Measurements from ENCODE around the gene DCTN2. TPM values are rescaled to one million over a fixed set of nuclear protein-coding genes. Genes with fewer than 3 reads are reported as not detected.

Gene DCTN2
- total RNA-seq, 1 experiment from 2014 or later: 129 TPM

- no peak overlapping the region for H3K4me3 ChIP-seq (ENCODE audit: low read depth, low read length, poor library complexity, severe bottlenecking)
- intact Hi-C loops (cut with micrococcal nuclease; ENCODE audit: unreplicated experiment): no loop called here
- H3K9me3 ChIP-seq (ENCODE audit: low read depth, low read length, poor library complexity, severe bottlenecking): no peaks in the 10 kb centered on the region
- no peak for DNase-seq (ENCODE audit: low spot score)
- no peak overlapping the region for H3K27ac ChIP-seq (ENCODE audit: low read depth, low read length, poor library complexity, severe bottlenecking)
- peaks cover 42% of the 10 kb centered on the region for H3K36me3 ChIP-seq (ENCODE audit: insufficient read depth, low read length, poor library complexity, severe bottlenecking)
- no TSS peak for BruUV-seq (replicated peaks)
- ChIA-PET POLR2A (ENCODE audit: low non-redundant PET) (no interaction called here), CTCF (no interaction called here)
- H3K4me1 ChIP-seq (ENCODE audit: insufficient read depth, low read length, poor library complexity, severe bottlenecking): no peaks in the 10 kb centered on the region
- TF ChIP-seq, protein P1, sequence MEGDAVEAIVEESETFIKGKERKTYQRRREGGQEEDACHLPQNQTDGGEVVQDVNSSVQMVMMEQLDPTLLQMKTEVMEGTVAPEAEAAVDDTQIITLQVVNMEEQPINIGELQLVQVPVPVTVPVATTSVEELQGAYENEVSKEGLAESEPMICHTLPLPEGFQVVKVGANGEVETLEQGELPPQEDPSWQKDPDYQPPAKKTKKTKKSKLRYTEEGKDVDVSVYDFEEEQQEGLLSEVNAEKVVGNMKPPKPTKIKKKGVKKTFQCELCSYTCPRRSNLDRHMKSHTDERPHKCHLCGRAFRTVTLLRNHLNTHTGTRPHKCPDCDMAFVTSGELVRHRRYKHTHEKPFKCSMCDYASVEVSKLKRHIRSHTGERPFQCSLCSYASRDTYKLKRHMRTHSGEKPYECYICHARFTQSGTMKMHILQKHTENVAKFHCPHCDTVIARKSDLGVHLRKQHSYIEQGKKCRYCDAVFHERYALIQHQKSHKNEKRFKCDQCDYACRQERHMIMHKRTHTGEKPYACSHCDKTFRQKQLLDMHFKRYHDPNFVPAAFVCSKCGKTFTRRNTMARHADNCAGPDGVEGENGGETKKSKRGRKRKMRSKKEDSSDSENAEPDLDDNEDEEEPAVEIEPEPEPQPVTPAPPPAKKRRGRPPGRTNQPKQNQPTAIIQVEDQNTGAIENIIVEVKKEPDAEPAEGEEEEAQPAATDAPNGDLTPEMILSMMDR (conservative IDR thresholded peaks at IDR 0.05; ENCODE audit: low read depth, low read length): no peak
- TF ChIP-seq EZH2 (IDR thresholded peaks at IDR 0.05; ENCODE audit: borderline replicate concordance, low read depth, low read length, poor library complexity, severe bottlenecking): no peak
- H3K27me3 ChIP-seq (replicated peaks; ENCODE audit: insufficient read depth, low read depth, low read length, poor library complexity): no peaks in the 10 kb centered on the region
Measured at GRCh38 chr12:57536597-57536942, 10.4 kb downstream of the DCTN2 start.

GRCh38 chr12:57535764-57536596 is 11.0 kb downstream of the DCTN2 start:
- no peaks in the 10 kb centered on the region for H3K4me1 ChIP-seq (ENCODE audit: insufficient read depth, low read length, poor library complexity, severe bottlenecking)
- no peaks in the 10 kb centered on the region for H3K27me3 ChIP-seq (replicated peaks; ENCODE audit: insufficient read depth, low read depth, low read length, poor library complexity)
- CTCF ChIA-PET: no interaction called here
- no peak overlapping the region for H3K27ac ChIP-seq (ENCODE audit: low read depth, low read length, poor library complexity, severe bottlenecking)
- H3K36me3 ChIP-seq (ENCODE audit: insufficient read depth, low read length, poor library complexity, severe bottlenecking): peaks cover 45% of the 10 kb centered on the region
- H3K4me3 ChIP-seq (ENCODE audit: low read depth, low read length, poor library complexity, severe bottlenecking): no peak overlapping the region
- BruUV-seq (replicated peaks): no TSS peak
- POLR2A ChIA-PET (ENCODE audit: low non-redundant PET): no interaction called here
- no peak for DNase-seq (ENCODE audit: low spot score)
- intact Hi-C loops (cut with micrococcal nuclease; ENCODE audit: unreplicated experiment): no loop called here
- no peaks in the 10 kb centered on the region for H3K9me3 ChIP-seq (ENCODE audit: low read depth, low read length, poor library complexity, severe bottlenecking)
- TF ChIP-seq, protein P1 (conservative IDR thresholded peaks at IDR 0.05; ENCODE audit: low read depth, low read length): no peak
- no peak for TF ChIP-seq EZH2 (IDR thresholded peaks at IDR 0.05; ENCODE audit: borderline replicate concordance, low read depth, low read length, poor library complexity, severe bottlenecking)

DNA sequence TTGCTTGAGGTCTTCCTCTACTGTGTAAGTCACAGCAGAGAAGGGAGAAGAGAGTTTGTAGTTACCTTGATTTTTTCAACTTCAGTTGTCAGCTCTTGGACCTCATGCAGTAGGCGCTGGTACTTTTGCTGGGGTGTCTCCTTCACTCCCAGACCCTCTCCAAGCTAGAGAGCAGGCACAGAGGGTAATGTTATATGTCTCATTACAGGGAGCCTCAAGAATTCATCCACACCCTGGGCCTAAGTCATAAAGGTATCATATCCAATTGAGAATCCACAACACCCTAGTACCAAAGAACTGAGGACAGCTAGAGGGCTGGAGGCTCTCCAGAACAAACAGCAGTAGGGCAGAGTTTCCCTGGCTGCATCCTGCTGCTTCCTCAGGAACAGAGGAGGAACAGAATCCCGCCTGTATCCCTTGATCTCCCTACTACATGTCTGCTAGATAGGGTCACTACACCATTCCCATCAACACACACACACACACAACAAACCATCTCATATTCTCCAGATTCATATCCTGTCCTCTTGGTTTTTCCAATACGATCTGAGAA is 11.9 kb downstream of the DCTN2 start:
- no TSS peak for BruUV-seq (replicated peaks)
- H3K9me3 ChIP-seq (ENCODE audit: low read depth, low read length, poor library complexity, severe bottlenecking): no peaks in the 10 kb centered on the region
- TF ChIP-seq, protein P1 (conservative IDR thresholded peaks at IDR 0.05; ENCODE audit: low read depth, low read length): no peak
- H3K4me1 ChIP-seq (ENCODE audit: insufficient read depth, low read length, poor library complexity, severe bottlenecking): no peaks in the 10 kb centered on the region
- POLR2A ChIA-PET (ENCODE audit: low non-redundant PET): no interaction called here
- no peak overlapping the region for H3K27ac ChIP-seq (ENCODE audit: low read depth, low read length, poor library complexity, severe bottlenecking)
- CTCF ChIA-PET: no interaction called here
- intact Hi-C loops (cut with micrococcal nuclease; ENCODE audit: unreplicated experiment): no loop called here
- no peak for DNase-seq (ENCODE audit: low spot score)
- peaks cover 54% of the 10 kb centered on the region for H3K36me3 ChIP-seq (ENCODE audit: insufficient read depth, low read length, poor library complexity, severe bottlenecking)
- no peaks in the 10 kb centered on the region for H3K27me3 ChIP-seq (replicated peaks; ENCODE audit: insufficient read depth, low read depth, low read length, poor library complexity)
- no peak overlapping the region for H3K4me3 ChIP-seq (ENCODE audit: low read depth, low read length, poor library complexity, severe bottlenecking)

Measured in A673 (cell line).